ENCODE data around the gene ZIC1. TPM values are rescaled to one million over a fixed set of nuclear protein-coding genes. Genes with fewer than 3 reads are reported as not detected.

ZIC1 gene
- total RNA-seq, 4 donors from 2014 or later: not detected

GRCh38 chr3:147412917-147413685 is 3.9 kb downstream of the ZIC1 start:
- TF ChIP-seq POLR2AphosphoS5 (IDR thresholded peaks at IDR 0.05) (peak in 1 of 3 donors; percentile 19), POLR2A (IDR thresholded peaks at IDR 0.05) (no peak)
- no peaks in the 10 kb centered on the region for H3K36me3 ChIP-seq
- peaks cover 7 to 32% (median 24%) of the 10 kb centered on the region in 4 donors for H3K4me1 ChIP-seq
- no peaks in the 10 kb centered on the region for H3K9me3 ChIP-seq
- H3K27me3 ChIP-seq: peaks cover 100% of the 10 kb centered on the region
- DNase-seq: no peak
- no peak overlapping the region for H3K27ac ChIP-seq
- 14 to 19% methylated on average over 10 to 37 of the region's 37 CpGs for WGBS, 2 donors (ENCODE audit: low coverage in 1 of 2)
- H3K4me3 ChIP-seq: peak overlapping the region in 1 of 4 donors; percentile 36
- intact Hi-C loops (cut with DNase I; ENCODE audit: low total_unique reads) (no loop called here), in situ Hi-C loops (cut with MboI; ENCODE audit: low pct_ligation_motif_present in 1 of 4, low pct_unique_long_range_greater_than_20kb in 1 of 4, low sequenced_read_pairs in 3 of 4) (no loop called here)

- Histone ChIP-seq H3K27ac (no peak overlapping the region), H3K4me1 (peaks cover 7 to 34% (median 24%) of the 10 kb centered on the region in 4 donors), H3K27me3 (peaks cover 100% of the 10 kb centered on the region), H3K9me3 (no peaks in the 10 kb centered on the region), H3K4me3 (peak overlapping the region in 1 of 4 donors; percentile 36), H3K36me3 (no peaks in the 10 kb centered on the region)
- in situ Hi-C loops (cut with MboI; ENCODE audit: low pct_ligation_motif_present in 1 of 4, low pct_unique_long_range_greater_than_20kb in 1 of 4, low sequenced_read_pairs in 3 of 4): no loop called here
- TF ChIP-seq CTCF (IDR thresholded peaks at IDR 0.05): no peak
- no peak for TF ChIP-seq POLR2AphosphoS5 (IDR thresholded peaks at IDR 0.05)
- no peak for TF ChIP-seq EP300 (IDR thresholded peaks at IDR 0.05; ENCODE audit: low read depth)
- TF ChIP-seq POLR2A (IDR thresholded peaks at IDR 0.05): no peak
- no peak for DNase-seq
- WGBS, 2 donors (ENCODE audit: low coverage in 1 of 2): 11 to 15% methylated on average over 18 to 24 of the region's 24 CpGs
- intact Hi-C loops (cut with DNase I; ENCODE audit: low total_unique reads): no loop called here
Measured at GRCh38 chr3:147413686-147414389, 4.7 kb downstream of the ZIC1 start.

DNA sequence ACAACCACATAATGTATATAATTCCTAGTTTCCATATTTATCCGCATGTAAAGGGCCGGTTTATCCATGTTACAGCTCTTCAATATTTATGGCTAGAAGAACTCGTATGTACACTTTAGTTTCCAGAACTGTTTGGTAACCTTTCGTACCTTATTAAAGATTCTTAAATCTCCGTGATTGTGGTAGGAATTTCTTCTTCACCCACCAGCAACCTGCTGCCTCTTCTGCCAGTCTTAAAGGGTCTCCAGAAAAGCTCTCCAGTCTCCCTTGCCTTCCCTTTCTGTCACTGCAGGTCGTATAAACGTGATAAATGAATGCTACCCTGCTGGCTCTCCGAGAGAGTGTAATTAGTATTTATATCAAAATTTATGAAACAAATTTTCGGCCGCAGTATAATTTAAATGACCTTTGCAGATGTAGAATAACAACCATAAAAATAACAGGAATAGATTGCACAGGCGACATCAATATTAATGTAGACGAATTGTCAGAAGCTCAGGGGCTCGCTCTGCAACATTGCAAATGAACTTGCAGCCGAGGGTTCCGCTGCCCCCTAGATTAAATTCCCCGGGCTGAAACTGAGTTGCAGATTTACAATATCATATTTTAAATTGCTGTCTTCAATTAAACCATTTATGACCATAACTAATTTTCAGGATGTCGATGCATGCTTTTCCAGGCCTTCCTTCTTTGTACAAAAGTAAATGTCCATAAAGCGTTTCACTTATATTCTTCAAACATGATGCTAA is 5.4 kb downstream of the ZIC1 start:
- H3K27ac ChIP-seq: no peak overlapping the region
- H3K36me3 ChIP-seq: no peaks in the 10 kb centered on the region
- peaks cover 100% of the 10 kb centered on the region for H3K27me3 ChIP-seq
- no peak for TF ChIP-seq POLR2AphosphoS5 (IDR thresholded peaks at IDR 0.05)
- no peak for TF ChIP-seq POLR2A (IDR thresholded peaks at IDR 0.05)
- no peak for TF ChIP-seq EP300 (IDR thresholded peaks at IDR 0.05; ENCODE audit: low read depth)
- no peak for TF ChIP-seq CTCF (IDR thresholded peaks at IDR 0.05)
- H3K4me1 ChIP-seq: peaks cover 11 to 37% (median 29%) of the 10 kb centered on the region in 4 donors
- no peaks in the 10 kb centered on the region for H3K9me3 ChIP-seq
- 17 to 26% methylated on average over 18 of the region's 18 CpGs for WGBS, 2 donors (ENCODE audit: low coverage in 1 of 2)
- DNase-seq: no peak
- in situ Hi-C loops (cut with MboI; ENCODE audit: low pct_ligation_motif_present in 1 of 4, low pct_unique_long_range_greater_than_20kb in 1 of 4, low sequenced_read_pairs in 3 of 4) (no loop called here), intact Hi-C loops (cut with DNase I; ENCODE audit: low total_unique reads) (no loop called here)
- no peak overlapping the region for H3K4me3 ChIP-seq

DNA sequence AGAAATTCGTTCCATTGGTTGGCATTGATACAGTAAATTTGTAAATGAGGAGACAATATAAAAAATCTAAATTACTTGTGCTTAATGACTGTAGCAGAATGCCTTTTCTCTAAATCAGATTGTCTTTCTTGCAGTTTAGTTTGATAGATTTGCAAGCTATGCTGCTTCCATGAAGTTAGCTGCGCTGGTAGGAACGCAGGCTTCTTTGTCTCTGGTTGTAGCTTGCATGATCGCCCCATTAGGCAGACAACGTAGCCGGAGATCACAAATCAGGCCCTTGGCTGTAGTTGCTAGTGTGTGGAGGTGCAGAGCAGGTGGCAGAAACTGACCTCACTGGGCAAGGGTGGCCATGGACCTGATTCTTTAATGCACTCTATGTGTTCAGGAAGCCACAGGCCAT is 6.1 kb downstream of the ZIC1 start:
- in situ Hi-C loops (cut with MboI; ENCODE audit: low pct_ligation_motif_present in 1 of 4, low pct_unique_long_range_greater_than_20kb in 1 of 4, low sequenced_read_pairs in 3 of 4) (no loop called here), intact Hi-C loops (cut with DNase I; ENCODE audit: low total_unique reads) (no loop called here)
- peaks cover 100% of the 10 kb centered on the region for H3K27me3 ChIP-seq
- H3K4me3 ChIP-seq: no peak overlapping the region
- peaks cover 11 to 31% (median 23%) of the 10 kb centered on the region in 4 donors for H3K4me1 ChIP-seq
- no peaks in the 10 kb centered on the region for H3K9me3 ChIP-seq
- no peaks in the 10 kb centered on the region for H3K36me3 ChIP-seq
- no peak for DNase-seq
- TF ChIP-seq POLR2AphosphoS5 (IDR thresholded peaks at IDR 0.05) (no peak), EP300 (IDR thresholded peaks at IDR 0.05; ENCODE audit: low read depth) (no peak), CTCF (IDR thresholded peaks at IDR 0.05) (no peak), POLR2A (IDR thresholded peaks at IDR 0.05) (no peak)
- H3K27ac ChIP-seq: no peak overlapping the region
- 18 to 26% methylated on average over 4 to 6 of the region's 6 CpGs for WGBS, 2 donors (ENCODE audit: low coverage in 1 of 2)
